Stimulated activated CD4-positive, alpha-beta T cell treated with anti-CD3 and anti-CD28 coated beads, Interleukin-1b, Interleukin-23, amount 100 ng/mL, for 4 hours (primary cell): Measurements from ENCODE around the gene SLC6A6.
"Not testable (repeated sequence)": the region's sequence is repeated elsewhere in the genome, so short reads cannot be mapped to it uniquely, and the experiment has no call there.

Experiments
- DNase-seq, 2 donors: peaks; one replicate each; pipeline ENCODE4 v3.0.0-alpha.2; 2020; ENCODE audit warnings: low read depth in 2 of 2

Gene SLC6A6

DNA sequence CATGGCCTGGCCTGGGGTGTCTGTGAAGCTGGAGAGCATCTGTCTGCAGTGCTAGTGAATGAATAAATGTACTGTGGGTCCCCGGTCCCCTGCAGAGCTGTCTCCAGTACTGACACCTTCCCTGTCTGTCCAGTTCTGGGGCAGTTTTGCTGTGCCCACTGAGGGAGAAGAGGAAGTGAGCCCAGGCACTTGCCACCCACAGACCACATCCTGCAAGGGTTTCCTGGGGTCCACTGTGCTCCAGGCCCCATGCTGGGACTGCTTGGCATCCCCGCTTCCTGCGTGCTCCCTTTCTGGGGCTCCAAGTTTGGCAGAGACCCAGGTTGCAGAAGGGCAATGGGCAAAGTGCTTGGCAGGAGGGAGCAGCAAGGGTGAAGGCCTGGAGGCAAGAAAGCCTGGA, 4.9 kb upstream of the SLC6A6 start:
- DNase-seq: no peak

DNA sequence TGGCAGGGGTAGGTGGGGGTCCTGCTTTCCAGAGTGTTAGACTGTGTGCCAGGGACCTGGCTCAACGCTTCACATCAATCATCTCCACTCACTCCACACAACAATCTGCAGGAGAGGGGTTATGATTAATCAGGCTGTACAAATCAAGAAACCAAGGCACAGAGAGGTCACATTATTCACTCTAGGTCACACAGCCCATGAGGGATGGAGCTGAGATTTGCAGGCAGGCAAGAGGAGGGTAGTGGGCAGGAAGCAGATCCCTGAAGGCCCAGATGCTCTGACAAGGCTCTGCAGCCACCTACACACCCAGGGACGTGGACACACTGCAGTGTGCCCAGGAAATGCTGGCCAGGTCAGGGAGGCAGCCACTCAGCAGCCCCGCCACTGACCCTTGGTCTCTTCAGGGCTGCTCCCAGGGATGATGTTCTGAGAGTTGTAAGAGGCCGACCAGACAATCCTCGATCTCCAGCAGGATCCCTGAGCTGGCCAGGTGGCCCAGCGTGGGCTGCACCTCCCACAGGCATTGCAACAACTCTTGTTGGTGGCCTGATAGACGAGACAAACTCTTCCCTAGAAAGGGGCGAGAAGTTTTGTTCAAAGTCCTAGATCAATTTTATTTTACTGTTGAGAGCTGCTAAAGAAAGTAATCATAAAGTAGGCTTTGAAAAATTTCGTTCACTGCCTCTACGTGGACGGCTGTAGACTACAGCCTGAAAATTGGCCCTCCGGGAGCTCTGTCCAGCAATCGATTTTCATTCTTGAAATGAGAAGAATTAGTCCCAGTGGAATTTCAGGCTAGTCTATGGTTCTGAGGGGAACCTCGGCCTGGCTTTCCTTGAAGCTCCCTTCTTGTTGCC, 4.2 kb upstream of the SLC6A6 start:
- DNase-seq: no peak

DNA sequence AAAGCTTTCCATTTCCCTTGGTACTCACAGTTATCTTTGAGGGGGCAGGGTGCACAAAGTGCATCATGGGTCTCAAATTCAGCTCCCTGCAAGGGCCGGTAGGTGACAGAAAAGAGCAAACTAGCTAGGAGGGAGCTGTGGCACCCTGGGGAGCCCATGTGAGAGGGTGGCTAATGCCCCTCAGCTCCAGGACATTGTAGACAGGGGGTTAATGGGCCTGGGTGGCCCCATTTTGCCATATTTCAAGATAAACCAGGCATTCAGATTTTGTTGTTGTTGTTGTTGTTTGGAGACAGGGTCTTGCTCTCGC, 3.7 kb upstream of the SLC6A6 start:
- no peak for DNase-seq

DNA sequence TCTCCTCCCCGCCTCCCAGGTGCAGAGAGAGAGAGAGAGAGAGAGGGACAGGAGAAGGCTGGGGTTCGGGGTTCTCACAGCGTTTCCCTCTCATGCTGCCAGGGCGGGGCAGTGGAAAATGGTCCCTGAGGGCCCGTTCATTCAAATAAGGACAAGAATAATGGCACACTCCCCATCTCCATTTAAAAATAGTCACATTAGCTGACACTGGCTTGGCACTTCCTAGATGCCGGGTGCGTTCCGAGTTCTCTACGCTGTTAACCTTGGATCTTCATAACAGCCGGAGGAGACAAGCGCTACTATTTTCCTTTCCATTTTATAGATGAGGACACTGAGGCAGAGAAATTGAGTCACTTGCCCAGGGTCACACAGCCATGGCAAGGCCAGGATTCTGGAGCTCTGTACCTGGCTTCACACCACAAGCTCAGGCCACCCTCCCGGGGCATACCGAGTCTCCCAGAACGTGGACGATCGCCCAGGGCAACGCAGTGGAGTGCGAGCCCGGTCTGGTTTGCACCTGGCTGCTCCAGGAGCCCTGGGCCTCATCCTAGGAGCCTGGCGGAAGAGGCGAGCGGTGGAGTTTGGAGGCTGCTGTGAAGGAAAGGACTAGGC, 608 bp upstream of the SLC6A6 start:
- DNase-seq: no peak

DNA sequence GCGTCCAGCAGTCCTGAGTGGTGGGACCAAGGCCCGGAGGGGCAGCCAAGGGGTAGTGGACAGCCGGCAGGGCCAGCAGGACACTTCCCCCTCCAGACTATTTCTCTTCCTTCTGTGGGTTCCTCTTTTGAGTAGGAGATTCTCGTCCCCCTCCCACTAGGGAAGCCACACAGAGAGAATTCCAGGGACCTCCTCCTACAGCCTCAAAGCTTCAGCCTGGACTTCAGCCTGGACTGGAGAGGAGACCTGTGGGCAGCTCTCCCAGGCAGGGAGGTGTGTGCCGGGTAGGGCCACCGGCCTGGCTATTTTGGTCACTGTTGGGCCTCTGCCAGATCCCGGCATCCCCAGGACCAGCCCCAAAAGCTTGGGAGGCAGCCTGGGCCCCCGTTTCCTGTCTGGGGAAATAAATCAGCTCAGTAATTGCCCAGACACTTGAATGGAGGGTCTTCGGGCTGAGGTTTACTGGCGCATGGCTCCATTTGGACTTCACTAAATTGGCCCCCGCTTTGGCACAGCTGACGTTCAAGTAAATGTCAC, 1.3 kb downstream of the SLC6A6 start:
- no peak for DNase-seq

DNA sequence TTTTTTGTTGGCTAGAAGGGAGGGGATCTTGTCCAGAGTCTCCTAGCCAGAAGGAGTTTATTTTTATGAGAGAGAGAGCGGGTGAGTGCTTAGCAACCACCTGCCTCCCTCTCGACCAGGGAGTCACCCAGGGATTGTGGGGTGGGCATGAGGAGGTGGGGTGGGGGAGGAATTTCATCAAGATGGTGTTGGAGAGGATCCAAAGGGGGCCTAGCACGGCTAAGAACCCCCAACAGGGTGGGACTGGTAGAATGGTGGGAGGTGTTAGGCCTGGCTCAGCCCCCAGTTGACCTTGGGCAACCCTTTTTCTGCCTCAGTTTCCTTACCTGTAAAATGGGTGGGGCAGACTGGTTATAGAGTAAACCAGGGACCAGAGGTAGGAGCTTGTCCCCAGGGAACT, 1.8 kb downstream of the SLC6A6 start:
- DNase-seq: no peak

DNA sequence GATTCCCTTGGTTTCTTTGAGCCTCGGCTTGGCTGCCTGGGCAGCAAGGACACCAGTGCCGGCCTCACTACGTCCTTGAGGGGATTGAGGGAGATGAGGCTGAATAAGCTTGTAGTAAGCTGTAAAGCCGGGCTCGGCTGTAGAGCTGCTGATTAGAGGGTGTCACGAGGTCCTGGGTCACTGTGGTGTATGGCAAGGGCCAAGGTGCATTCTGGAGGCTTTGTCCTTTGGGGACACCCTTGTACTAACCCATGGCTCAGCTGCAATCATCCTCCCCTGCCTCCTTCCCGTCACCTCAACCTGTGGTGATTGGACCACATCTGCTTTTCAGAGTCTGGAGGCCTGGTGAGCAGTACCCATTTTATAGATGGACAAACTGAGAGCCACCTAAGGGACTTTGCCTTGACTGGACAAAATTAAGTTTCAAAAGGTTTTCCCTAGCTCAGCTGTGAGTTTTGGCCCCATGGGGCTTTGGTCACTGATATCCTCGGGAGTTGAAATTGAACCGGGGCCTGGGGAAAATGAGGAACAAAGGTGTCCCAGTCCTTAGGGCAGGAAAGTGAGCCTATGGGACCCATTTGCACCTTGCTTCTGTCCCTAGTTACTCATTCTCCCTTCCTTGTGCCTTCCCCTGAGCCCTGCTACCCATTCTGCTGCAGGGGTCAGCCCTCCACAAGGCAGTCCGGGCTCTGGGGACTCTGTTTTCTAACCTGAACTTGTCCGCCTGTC, 2.4 kb downstream of the SLC6A6 start:
- DNase-seq: no peak

DNA sequence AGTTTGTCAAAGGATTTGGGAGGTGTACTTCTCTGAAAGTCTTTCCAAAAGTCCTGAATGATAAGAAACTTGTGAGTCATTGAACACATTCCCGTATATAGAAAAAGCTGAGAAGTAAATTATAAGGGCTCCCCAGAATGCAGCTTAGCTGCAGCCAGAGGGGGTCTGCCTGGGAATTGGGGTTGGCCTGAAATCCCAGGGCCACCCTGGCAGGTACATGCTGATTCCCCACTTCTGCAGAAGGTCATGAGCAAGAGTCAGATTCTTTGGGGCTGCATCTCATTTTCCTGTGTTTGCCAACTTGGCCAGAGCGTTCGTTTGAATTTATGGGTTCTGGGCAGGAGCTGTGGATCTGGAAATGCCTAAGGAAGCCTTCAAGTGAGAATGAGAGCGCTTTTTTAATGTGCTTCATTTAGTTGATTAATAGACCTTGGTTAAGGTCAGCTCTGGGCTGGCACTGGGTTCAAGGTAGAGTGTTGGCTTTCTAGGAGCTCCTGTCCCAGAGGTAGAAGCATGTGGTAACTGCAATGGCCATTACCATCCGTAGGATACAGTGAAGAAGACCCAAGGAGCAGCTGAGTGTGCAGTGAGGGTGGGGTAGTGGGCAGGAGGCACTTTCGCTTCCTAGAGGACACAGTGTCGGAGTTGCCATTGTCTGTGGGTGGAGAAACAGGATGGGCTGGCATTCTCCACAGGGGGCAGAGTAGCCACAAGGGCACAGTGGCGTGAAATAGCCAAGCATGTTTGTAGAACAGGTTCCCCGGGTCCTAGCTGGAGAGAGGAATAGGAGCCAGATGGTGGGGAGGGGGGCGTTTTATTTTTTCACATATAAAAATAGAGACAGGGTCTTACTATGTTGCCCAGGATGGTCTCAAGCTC, 3.2 kb downstream of the SLC6A6 start:
- no peak for DNase-seq

DNA sequence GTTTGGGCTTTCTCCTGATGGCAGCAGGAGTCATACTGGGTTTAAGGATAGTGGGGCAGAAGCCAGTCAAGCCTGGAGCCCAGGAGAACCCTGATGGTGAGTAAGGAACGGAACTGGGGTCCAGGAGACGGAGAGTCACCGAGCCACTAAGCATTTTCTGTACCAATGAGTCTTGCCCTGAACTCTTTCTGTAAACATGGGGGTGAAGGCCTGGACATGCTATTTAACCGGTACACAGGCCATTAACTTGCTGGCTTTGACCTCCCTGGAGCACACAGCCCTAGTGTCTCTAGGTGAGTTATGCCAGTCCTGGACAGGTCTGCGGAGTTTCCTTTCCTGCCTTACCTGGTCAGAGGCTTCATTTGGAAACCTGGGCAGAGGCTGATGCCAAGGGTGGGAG, 3.9 kb downstream of the SLC6A6 start:
- DNase-seq: no peak

DNA sequence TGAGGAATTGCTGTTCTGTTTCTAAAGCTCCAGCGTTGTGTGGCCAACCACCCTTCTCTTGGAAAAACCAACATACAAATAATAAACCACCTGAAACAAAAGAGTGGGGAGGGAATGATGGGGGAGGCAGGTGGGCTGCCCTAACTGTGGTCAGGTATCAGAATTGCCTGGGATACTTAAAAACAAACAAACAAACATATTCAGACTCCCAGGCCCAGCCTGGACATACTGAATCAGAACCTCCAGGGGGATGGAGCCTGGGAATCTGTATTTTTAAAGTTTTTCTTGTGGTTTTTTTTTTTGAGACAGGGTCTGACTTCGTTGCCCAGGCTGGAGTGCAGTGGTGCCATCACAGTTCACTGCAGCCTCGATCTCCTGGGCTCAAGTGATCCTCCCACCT, 4.4 kb downstream of the SLC6A6 start:
- no peak for DNase-seq

DNA sequence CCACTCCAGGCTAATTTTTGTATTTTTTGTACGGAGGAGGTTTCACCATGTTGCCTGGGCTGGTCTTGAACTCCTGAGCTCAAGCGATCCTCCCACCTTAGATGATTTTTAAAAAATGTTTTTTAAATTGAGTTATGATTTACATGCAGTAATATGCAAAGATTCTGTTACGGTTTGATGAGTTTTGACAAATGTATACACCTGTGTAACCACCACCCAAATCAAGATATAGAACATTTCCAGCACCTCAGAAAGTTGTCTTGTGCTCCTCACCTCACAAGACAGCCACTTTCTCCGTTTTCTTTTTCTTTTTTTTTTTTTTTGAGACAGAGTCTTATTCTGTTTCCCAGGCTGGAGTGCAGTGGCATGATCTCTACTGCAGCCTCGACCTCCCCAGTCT, 4.8 kb downstream of the SLC6A6 start:
- DNase-seq: no peak

DNA sequence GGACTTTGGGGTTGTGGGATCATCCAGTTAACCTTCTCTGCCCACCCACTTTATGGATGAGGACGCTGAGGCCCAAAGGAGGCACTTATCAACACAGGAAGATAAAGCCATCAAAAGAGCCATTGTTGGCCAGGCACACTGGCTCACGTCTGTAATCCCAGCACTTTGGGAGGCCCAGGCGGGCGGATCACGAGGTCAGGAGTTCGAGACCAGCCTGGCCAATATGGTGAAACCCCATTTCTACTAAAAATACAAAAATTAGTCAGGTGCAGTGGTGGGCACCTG, 7.3 kb downstream of the SLC6A6 start:
- DNase-seq: not testable (repeated sequence)

DNA sequence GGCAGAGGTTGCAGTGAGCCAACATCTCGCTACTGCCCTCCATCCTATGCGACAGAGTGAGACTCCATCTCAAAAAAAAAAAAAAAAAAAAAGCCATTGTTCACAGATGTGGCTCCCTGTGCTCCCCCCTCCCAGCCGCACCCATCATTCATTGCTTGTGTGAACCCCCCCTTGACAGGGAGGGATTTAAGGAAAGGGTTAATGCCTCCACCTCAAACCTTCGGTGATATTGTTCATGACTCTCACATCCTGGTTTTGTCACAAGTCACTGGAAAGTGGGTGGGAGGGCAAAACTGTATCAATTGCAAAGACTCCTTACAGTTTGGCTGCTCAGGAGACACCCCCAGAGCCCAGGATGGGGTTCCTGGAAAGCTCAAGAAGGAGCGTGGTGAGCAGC, 7.7 kb downstream of the SLC6A6 start:
- no peak for DNase-seq

DNA sequence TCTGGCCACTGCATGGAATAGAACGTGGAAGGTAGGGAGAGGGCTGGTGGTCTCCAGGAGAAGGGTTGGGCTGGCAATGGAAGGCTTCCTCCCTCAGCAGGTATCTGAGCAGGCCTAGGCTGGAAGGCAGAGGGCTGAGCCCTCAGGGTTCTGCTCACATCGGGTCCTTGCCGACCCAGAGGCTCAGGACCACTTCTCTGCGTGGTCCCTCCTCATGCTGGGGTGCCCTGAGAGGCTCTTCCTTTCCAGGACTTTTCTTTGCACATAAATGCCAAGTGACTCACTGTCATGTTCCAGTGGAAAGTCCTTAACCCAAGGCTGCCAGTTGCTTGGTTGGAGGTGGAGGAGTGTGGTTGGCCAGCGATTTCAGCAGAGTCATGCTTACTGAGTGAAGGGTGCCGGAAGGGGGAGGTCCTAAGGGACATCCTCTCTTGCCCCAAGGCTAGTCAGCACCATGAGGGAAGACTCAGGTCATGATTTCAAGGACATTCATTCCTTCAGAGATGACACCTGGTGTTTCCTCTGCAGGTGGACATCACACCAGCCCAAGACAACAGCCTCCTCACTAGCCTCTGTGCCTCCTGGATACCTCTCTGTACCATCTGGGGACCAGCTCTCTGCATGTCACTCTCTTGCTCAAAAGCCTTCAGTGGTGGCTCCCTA, 8.2 kb downstream of the SLC6A6 start:
- DNase-seq: no peak

DNA sequence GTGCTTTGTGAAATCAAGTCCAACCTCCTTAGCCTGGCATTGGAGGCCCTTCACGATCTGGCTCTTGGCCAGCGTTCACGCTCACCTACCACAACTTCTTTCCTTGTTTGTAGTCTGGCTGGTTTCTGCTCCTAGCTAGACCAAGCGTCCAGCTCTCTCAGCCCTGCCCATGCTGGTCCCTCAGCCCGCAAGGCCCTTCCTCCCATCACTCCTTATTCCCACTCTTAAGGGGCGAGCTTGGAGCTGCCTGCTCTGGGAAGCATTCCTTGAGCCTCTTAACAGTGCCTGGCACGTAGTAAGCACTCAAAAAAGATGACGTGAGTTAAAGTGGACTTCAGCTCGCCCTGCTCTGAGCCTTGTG, 8.7 kb downstream of the SLC6A6 start:
- no peak for DNase-seq

DNA sequence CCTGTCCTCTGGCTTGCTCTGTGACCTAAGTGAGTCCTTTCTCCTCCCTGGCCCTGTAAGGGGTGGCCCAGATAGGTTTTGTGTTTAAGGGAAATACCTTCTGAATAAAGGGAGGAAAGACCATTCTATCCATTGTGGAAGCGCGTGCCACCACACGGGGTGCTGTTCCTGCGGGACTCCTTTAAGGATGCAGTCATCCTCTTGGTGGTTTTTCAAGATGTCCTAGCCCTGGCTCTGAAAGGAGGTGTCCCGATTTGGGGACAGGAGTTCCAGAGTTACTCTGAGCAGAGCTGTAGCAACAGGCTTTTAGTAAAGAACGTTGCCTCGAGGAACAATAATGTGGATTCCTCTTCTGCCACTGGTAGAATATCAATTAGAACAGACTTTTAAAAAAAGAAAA, 9.6 kb downstream of the SLC6A6 start:
- no peak for DNase-seq

DNA sequence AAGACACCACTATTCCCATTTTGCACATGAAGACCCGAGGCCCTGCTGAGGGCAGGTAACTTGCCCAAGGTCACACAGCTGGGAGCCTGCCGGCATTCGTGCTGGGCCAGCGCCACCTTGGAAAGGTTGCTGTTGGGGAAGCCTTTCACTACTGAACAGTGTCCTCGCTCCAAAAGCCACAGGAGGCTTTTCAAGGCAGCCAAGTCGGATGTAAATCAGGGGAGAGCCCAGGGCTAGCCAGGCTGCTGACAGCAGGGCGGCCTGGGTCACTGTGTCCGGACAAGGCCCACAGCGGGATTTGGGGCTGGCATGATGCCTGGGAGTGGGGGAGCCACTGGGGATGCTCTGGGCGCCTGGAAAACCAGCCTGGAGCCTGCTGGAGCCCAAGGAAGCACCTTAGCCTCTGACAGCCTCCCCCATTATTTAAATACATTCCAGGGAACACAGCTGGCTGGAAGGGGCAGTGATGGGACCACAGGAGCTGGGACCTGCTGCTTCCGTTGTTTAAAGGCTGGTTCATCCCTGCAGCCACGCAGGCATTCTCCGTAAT, 10.5 kb downstream of the SLC6A6 start:
- no peak for DNase-seq

DNA sequence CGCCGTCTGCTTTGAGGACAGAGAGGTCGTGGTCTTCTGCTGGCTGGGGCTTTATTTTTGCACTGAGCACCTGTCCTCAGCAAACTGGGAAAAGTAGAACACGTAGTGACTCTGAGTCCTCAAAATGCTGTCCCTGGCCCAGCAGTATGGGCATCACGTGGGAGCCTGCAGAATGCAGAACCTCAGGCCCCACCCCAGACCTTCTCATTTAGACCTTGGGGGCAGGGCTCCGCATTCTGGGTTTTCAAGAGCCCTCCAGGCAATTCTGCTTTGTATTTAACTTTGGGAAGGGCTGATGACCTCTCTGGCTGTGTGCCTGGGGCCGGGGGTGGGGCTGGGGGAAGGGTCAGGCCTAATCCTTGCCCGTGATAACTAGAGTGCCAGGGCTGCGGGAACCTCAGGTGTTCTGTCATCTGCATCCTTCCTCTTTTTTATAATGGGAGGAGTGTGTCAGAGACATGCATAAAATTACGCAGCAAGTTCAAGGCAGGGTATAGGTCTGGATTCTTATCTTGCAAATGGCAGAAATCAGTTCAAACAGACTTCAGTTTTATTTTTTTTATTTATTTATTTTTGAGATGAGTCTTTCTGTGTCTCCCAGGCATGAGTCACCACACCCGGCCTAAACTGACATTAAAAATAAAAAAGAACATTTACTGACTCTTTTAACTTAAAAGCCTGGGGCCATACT, 11.1 kb downstream of the SLC6A6 start:
- no peak for DNase-seq

DNA sequence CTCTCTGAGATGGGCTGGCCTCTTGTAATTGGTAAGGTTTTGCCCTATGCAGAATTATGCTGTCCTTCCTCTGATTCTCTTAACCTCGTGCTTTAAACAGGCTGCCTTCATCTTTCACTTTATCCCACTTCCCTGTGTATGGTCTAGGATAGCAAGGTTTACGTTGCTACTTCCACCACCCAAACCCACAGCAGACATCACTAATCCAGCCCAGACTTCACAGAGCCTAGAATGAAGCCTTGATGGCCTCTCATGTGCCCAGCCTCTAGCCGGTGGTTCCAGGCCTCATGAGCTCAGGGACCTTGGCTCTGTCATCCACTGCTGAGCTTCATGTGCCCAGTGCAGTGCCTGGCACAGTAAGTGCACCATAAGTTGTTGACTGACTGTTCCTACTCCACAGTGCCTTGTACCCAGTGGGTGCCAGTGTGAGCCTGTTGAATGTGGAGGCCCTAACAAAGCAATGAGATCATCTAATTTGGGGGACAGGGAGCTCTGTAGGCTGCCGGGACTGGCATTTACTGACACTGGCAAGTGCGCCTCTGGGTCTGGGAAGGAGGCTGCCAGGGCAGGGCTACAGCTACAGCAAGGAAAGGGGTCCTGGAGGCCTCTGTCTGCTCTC, 12.5 kb downstream of the SLC6A6 start:
- DNase-seq: no peak

DNA sequence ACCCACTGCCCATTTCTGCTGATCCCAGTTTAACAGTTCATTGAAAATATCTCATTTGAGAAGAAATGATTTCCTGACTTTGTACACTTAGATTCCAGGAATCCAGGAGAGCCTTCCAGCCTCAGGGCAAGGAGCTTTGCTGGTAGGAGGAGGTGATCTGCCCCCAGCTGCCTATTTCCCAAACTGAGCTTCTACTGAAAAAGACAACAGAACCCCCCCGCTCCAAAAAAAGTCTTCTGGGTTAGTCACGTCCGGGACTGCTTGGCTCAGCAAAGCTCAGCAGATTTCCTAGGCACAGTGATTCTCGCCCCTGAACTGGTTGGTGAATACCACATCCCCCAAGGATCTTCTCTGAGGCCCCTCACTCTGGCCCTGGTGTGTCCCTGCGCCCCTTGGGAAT, 13.1 kb downstream of the SLC6A6 start:
- no peak for DNase-seq
